Loucy (cell line): ENCODE measurements around the gene BCR.

ENCODE experiments used
- EZH2phosphoT487 ChIP-seq: fragments of 200-600 bp; IDR thresholded peaks from 2 replicates; pipeline ENCODE4 v1.6.1; 2018; ENCODE audit warnings: antibody characterized with exemption, mild to moderate bottlenecking, moderate library complexity, borderline replicate concordance
- TF ChIP-seq, protein P1 (sequence below): fragments of 200-600 bp; sonication (generic); conservative IDR thresholded peaks from 2 replicates; pipeline ENCODE4 v1.5.1; 2014; ENCODE audit warnings: mild to moderate bottlenecking, antibody characterized with exemption, low read length

DNA sequence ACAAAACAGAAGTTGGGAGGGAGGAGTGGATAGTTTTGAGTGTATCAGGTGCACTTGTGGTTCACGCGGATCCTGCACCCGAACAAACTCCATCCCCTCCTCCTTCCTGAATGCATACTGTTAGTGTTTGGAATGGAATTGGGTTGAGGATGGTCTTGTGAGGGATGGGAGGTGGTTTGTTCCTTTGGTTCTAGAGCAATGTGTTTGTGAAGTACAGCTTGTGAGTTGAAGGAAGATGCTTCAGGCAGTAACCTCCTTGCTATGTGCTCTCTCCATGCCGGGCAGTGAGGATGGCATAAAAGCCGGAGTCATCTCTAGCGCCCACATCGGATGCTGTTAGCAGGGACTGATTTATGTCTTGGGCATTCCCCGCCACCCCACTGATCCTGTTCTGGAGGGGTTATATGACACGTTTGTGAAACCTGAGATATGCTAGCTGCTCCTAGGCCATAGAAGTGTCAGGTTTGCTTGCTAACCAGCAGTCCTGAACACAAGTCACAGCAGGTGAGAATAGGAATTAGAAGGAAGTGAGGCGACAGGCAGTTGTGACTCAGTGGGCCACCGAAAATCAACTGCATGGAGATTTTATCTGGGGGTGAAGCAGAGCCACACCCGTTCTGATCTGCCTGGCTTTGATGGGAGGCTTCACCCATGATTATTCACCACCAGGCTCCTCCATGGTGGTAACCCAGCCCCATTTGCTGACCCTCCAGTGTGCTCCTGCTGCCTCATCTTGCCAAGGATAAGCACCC lies 2.2 kb downstream of the BCR start:
- TF ChIP-seq, protein P1, sequence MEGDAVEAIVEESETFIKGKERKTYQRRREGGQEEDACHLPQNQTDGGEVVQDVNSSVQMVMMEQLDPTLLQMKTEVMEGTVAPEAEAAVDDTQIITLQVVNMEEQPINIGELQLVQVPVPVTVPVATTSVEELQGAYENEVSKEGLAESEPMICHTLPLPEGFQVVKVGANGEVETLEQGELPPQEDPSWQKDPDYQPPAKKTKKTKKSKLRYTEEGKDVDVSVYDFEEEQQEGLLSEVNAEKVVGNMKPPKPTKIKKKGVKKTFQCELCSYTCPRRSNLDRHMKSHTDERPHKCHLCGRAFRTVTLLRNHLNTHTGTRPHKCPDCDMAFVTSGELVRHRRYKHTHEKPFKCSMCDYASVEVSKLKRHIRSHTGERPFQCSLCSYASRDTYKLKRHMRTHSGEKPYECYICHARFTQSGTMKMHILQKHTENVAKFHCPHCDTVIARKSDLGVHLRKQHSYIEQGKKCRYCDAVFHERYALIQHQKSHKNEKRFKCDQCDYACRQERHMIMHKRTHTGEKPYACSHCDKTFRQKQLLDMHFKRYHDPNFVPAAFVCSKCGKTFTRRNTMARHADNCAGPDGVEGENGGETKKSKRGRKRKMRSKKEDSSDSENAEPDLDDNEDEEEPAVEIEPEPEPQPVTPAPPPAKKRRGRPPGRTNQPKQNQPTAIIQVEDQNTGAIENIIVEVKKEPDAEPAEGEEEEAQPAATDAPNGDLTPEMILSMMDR: no peak
- no peak for TF ChIP-seq EZH2phosphoT487
